GM12892 (cell line): Measurements from ENCODE around the gene SMPDL3B. TPM values are rescaled to one million over a fixed set of nuclear protein-coding genes. Genes with fewer than 3 reads are reported as not detected.

Source experiments
- DNase-seq: peaks from one replicate; pipeline ENCODE4 v3.0.0; 2011; ENCODE audit not compliant: insufficient read length
- FAIRE-seq: peaks from 2 replicates; lab custom pipeline; 2011; peaks lifted over from hg19 to GRCh38; lab: Jason Lieb, UNC
- POLR2A ChIP-seq: IDR thresholded peaks from 2 replicates; pipeline ENCODE4 v1.6.1; 2011; ENCODE audit warnings: low read depth, low read length, control low read depth
- POLR2AphosphoS5 ChIP-seq: IDR thresholded peaks from 2 replicates; pipeline ENCODE4 v1.6.1; 2011; ENCODE audit warnings: low read depth, low read length, control low read depth
- TAF1 ChIP-seq: IDR thresholded peaks from 2 replicates; pipeline ENCODE4 v1.6.1; 2011; ENCODE audit warnings: low read depth, mild to moderate bottlenecking, control low read depth, low read length, borderline replicate concordance
- polyA plus RNA-seq: library from polyadenylated mRNA; unstranded; fragments of >200 nt; gene quantifications from one replicate; pipeline ENCODE4 v1.2.1, GENCODE V29; 2012; ENCODE audit warnings: missing spikeins, inconsistent platforms; ENCODE audit not compliant: missing spikeins

SMPDL3B gene, protein sequence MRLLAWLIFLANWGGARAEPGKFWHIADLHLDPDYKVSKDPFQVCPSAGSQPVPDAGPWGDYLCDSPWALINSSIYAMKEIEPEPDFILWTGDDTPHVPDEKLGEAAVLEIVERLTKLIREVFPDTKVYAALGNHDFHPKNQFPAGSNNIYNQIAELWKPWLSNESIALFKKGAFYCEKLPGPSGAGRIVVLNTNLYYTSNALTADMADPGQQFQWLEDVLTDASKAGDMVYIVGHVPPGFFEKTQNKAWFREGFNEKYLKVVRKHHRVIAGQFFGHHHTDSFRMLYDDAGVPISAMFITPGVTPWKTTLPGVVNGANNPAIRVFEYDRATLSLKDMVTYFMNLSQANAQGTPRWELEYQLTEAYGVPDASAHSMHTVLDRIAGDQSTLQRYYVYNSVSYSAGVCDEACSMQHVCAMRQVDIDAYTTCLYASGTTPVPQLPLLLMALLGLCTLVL
- polyA plus RNA-seq: 0.17 TPM

DNA sequence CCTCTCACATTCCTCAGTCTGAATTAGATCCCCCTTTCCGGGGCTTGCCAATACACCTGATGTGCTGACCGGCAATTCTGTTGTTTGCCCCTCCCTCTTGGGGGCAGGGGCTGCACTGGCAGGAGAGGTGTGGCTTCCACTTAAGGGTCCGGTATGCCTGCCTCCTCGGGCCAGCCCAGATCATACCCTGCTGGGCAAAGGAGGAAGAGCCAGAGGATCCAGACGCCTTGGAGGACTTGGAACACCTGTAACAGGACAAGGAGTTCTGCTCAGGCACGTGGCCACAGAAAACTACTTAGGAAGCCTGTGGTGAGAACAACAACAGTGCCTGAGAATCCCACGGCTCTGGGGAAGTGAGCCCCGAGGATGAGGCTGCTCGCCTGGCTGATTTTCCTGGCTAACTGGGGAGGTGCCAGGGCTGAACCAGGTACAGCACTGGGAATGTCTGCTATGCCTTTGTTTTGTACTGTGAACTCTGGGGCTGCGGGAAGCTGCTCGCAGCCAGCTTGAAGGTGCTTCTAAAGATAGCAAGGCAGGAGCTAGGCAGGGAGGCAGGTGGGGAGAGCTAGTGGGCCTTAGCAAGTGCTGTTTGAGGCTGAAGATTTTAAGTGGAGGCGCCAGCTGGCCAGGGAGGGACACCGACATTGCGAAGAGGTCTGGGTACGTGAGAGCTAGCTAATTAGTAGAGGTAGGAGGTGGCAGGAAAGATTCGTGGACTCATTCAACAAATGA is at the start of gene SMPDL3B:
Gene SMPDL3B, plus strand, starts transcription at position 183 of the 732 bp plus-strand sequence. Its CDS starts 184 bp downstream, at position 367.
- peak; percentile 61 for FAIRE-seq
- TF ChIP-seq POLR2AphosphoS5: no peak
- no peak for TF ChIP-seq POLR2A
- TF ChIP-seq TAF1: no peak
- DNase-seq: no peak

DNA sequence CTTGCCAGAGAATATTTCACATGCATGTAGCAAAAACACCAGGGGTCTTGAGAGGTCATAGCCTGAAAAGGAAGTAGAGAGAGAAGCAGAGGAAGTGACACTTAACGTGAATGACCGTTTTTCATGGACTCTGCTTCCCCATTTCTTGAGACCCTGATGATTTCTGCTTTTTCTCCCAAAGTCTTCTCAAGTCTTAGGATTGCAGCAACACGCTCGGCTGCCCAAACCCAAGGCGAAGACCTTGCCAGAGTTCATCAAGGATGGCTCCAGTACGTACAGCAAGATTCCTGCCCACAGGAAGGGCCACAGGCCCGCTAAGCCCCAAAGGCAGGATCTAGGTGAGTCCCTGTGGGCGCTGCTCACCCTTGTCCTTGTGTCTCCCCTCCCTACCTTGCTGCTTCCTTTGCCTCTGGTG is 49.7 kb upstream of the SMPDL3B start:
- no peak for DNase-seq
- no peak for FAIRE-seq
- TF ChIP-seq POLR2A: no peak
- TF ChIP-seq TAF1: no peak
- no peak; the same call in 1 of the 2 replicates for TF ChIP-seq POLR2AphosphoS5

DNA sequence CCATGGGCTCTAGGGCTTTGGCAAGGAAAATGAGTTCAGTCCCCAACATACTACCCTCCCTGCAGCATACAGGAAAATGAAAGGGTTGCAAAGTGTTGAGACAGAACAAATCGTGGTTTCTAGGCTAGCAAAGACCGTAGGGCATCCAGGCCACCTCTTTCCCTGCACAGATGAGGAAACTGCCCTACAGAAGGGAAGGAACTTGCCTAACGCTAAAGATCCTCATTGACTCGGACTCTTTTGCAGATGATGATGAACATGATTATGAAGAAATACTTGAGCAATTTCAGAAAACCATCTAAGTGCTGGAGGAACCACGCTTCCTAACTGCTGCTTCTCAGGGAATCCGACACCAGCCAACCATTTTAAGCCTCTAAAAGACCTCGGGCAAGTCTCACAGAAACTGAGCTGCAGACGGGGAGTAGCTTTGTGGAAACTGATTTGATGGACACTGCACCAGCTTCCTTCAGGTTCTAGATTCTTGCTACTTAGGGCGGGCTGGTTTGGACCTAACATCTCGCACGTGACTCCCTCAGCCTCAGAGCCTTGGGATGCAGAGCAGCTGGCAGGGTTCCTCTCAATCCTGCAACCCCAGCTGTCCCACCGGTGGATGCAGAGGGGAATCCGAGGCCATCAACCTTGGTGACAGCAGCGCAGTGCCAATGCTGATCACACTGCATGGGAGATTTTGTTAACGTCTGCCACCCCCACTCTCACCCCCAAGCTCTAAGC is 49.0 kb upstream of the SMPDL3B start:
- TF ChIP-seq POLR2A (no peak), POLR2AphosphoS5 (no peak), TAF1 (no peak)
- FAIRE-seq (no peak), DNase-seq (no peak)

DNA sequence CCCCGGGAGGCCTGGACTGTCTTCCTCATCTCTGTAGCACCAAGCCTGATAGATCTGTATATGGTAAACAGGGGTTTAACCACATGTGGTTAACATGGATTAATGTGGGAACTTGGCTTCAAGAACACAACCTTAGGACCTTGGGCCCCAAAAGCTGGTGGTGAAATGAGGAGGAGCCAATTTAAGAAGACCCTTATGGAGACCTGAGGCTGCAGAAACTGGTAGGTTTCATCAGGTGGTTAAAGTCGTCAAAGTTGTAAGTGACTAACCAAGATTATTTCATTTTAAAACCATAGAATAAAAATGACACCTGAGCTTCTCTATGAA is 48.5 kb upstream of the SMPDL3B start:
- no peak for DNase-seq
- TF ChIP-seq POLR2AphosphoS5: no peak
- TF ChIP-seq POLR2A: no peak
- no peak for TF ChIP-seq TAF1
- no peak for FAIRE-seq

DNA sequence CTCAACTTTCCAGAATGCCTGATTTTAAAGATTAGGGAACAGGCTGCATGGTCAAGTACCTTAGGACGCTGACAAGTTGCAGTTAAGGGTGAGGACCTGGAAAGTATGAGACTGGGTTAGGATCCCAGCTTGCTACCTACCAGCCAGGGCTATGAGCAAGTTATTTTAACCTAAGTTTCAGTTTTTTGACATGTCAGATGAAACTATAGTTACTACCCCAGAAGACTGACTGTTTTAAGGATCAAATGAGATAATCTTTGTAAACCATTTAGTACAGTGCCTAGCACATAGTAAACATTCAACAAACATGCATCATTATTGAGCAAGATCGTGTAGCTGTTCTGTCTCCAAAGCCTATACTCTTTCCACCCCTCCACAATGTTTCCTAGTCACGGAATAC is 48.1 kb upstream of the SMPDL3B start:
- FAIRE-seq: no peak
- TF ChIP-seq TAF1 (no peak), POLR2A (no peak), POLR2AphosphoS5 (peak; percentile 32; the same call in 1 of the 2 replicates)
- DNase-seq: no peak

DNA sequence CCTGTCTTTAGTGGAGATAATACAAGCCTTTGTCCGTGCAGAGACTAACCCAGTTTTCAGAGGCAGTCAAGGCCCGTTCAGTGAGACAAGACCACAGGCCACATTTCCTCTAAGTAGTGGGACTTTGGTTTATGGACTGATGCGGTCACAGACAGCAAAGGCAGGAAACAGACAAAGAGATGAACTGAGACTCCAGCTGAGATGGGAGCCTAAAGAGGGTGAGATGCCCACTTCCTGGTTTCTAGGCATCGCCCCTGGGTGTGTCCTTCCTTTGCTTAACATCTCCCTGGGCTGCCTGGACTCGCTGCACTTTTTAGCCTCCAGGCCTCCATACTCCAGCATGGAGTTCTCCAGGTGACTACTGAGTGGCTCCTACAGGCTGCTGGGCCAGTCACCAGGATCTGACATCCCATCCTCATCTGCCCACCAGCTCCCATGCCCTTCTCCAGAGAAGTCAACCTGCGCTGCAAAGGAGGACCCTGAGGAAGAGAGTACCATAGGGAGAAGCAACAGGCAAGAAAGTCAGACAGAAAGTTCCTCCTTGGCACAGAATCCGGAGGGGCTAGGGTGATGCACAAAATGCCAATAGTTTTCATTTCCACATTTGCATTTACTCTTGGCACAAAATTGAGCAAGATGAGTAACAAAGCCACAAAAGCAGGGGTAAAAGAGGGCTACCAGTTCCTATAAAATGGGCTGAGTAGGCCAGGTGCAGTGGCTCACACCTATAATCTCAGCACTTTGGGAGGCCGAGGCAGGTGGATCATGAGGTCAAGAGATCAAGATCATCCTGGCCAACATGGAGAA is 47.4 kb upstream of the SMPDL3B start:
- peak; percentile 39; the same call in 1 of the 2 replicates for TF ChIP-seq POLR2AphosphoS5
- peak; percentile 44; the same call in 1 of the 2 replicates for TF ChIP-seq POLR2A
- no peak for TF ChIP-seq TAF1
- FAIRE-seq (peak; percentile 92), DNase-seq (no peak)

DNA sequence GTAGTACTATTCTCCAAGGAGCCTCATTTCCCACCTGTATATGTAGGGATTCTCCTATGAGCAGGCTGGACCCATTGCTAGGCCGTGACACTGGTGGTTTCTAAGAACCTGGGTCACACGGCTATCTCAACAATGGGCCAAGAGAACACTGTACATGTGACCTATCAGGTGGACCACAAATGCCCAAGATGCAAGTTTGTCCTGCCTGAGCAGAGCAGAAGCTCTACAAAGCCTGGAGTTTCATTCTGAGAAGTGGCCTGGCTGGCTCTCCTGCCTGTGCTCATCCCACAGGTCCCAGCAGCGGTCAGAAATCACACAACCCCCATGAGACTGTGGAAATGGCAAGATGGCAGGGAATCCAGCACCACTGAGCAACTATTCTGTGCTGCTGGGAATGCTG is 45.3 kb upstream of the SMPDL3B start:
- FAIRE-seq (peak; percentile 84), DNase-seq (no peak)
- TF ChIP-seq POLR2AphosphoS5 (0 out of 2 replicates have a peak, but pooled peaks have one; percentile 43), TAF1 (no peak)

DNA sequence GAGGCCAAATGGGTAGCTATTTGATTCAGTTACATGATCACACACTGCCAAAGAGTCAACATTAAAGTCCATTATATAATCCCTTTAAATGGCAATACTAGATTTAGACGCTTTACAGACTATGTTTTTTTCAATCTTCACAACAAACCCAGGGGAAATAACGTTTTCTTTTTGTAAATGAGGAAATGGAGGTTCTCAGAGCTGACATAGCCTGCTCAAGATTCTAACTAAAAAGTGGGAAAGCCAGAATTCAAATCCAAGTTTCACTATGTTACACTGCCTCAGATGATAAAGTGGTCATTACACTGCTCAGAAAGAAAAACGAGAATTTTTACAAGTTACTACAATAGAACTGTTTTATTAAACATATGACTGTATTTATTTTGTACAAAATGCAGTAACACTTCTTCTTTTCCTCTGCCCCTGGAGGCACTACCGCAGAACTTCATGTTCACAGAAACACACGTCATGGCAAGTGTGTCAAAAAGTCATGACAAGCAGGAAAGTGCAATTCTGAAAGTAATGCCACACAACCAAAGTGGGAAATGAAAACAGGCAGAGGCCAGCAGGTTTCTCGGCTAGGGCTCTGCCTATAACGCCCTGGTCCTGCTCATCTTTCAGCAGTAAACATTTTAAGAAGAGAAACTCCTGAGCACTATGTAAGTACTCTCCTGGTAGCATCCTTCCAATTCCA is 43.5 kb upstream of the SMPDL3B start:
- FAIRE-seq (peak; percentile 98), DNase-seq (no peak)
- TF ChIP-seq TAF1 (no peak), POLR2A (no peak), POLR2AphosphoS5 (no peak)

DNA sequence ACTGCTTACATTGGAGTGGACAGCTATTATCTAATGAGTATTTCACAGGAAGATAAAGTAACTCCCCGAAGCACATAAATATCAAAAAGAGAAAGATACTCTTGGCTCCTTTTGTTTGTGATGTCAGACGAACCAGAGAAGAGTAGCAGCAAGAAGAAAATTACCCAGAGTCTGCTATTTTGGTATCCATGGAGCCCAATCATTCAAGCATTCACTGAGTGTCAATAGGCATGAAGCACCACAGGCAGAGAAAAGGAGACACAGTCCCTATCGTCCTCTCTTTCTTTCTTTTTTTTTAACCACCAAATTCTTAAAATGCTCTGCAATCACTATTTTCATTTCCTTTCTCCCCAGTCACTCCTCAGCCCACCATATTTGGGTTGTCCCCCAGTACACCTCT is 40.3 kb upstream of the SMPDL3B start:
- TF ChIP-seq POLR2AphosphoS5 (no peak), TAF1 (no peak), POLR2A (no peak)
- no peak for FAIRE-seq
- no peak for DNase-seq

DNA sequence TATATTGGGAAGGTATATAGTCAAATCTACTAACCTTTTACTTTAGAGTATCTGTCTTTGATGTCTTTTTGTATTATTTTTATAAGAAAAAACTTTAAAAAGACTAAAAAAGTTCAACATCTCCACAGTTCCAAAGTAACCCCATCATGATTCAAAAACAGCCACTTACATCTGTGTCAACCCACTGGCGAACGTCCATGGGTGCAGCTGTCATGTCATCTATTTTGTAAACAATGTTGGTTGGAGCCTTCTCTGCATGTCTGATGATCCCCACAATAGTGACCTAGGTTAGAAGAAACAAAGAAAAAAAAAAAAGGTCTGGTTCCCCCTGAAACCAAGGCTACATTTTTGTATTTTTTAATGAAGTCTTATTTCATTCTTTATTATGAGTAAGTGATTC is 28.0 kb upstream of the SMPDL3B start:
- DNase-seq (no peak), FAIRE-seq (no peak)
- TF ChIP-seq POLR2A (no peak), TAF1 (no peak)

DNA sequence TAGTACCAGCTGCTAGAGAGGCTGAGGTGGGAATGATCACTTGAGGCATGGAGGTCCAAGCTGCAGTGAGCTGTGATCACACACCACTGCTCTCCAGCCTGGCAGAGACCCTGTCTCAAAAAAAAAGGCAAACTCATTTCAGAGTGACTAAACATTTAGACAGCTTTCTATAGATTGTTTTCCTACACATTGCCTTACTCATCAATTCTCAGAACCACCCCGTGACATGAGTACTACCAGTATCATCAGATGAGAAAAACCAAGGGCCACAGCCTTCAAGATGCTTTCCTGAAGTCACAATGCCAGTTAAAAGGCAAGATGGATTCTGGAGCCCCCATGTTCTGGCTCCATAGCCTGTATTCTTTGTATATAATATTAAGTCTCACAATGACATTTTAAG is 22.4 kb upstream of the SMPDL3B start:
- no peak for FAIRE-seq
- no peak for TF ChIP-seq POLR2A
- TF ChIP-seq TAF1: no peak
- no peak for TF ChIP-seq POLR2AphosphoS5
- DNase-seq: no peak
